ENCODE measurements around the gene LYRM1. TPM values are rescaled to one million over a fixed set of nuclear protein-coding genes. Genes with fewer than 3 reads are reported as not detected.

LYRM1 gene
- total RNA-seq, 4 donors from 2014 or later: 37.1 to 106 (median 61.9) TPM

DNA sequence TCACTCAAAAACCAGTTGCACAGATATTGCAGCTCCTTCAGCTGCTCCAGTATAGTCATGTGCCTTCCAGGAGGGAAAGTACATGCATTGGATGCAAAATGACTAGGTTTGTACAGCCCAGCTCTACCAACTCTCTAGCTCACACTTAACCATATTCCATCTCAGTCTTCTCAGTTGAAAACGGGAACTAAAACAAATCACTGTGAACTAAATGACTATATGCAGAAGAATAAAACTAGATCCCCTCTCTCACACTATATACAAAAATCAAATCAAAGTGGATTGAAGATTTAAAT is 25.3 kb upstream of the LYRM1 start:
- TF ChIP-seq, protein P1, sequence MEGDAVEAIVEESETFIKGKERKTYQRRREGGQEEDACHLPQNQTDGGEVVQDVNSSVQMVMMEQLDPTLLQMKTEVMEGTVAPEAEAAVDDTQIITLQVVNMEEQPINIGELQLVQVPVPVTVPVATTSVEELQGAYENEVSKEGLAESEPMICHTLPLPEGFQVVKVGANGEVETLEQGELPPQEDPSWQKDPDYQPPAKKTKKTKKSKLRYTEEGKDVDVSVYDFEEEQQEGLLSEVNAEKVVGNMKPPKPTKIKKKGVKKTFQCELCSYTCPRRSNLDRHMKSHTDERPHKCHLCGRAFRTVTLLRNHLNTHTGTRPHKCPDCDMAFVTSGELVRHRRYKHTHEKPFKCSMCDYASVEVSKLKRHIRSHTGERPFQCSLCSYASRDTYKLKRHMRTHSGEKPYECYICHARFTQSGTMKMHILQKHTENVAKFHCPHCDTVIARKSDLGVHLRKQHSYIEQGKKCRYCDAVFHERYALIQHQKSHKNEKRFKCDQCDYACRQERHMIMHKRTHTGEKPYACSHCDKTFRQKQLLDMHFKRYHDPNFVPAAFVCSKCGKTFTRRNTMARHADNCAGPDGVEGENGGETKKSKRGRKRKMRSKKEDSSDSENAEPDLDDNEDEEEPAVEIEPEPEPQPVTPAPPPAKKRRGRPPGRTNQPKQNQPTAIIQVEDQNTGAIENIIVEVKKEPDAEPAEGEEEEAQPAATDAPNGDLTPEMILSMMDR (IDR thresholded peaks at IDR 0.05; ENCODE audit: low read depth): no peak

DNA sequence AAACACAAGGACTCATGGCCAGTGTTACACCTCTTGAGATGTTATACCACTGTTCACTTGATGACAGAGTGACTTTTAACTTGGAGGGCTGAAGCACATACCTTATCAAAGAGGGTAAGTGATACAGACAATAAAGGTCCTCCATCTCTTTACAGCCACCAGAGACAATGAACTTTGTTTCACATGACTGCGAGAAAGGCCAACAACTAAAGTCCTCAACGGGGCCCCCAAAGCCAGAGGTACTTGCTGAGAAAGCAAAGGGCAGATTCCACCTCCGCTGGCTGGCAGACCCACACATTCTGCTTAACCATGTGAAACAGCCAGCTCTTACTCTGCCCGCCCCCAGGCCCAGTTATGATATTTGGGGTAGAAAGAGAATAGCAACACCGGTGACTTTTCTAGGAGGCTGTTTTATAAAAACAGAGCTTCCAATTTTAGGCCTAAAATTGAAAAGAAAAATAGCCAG is 21.9 kb upstream of the LYRM1 start:
- TF ChIP-seq, protein P1 (IDR thresholded peaks at IDR 0.05; ENCODE audit: low read depth): no peak

DNA sequence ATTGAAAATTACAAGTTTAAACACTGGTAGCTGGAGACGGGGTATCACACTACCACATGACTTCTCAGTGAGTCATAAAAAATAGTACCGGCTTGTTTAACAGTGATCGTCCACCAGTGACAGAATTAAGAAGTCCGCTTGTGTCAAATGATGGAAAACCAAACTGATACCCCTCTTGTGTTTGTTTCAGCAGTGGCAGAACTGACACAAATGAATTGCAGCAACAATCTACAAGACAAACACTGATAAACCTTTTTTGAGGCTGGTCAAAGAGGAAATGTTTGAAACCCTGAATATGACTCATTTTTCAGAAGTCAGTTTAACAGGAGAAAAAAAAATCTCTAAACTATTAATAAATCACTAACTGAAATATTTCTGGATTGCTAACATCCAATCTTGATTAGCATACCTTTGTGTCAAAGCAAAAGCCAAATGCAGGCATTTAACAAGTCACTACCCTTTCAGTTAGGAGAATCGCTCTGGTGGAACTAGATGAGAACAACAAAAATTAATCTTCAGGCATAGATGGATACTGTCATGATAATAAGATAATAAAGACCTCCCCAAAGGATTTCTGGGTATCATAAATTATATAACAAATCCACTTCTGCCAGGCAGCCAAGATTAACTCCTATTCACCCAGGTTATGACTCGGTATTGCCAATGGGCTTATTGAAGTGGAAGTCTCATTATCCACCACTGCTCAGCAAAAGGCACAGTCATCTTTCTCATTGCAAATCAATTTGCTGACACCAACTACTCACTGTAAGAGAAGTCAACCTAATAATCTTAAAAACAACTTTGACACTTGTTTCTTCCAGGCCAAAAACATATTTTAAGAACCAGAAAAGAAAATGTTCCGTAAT is 21.2 kb upstream of the LYRM1 start:
- TF ChIP-seq, protein P1 (IDR thresholded peaks at IDR 0.05; ENCODE audit: low read depth): no peak

DNA sequence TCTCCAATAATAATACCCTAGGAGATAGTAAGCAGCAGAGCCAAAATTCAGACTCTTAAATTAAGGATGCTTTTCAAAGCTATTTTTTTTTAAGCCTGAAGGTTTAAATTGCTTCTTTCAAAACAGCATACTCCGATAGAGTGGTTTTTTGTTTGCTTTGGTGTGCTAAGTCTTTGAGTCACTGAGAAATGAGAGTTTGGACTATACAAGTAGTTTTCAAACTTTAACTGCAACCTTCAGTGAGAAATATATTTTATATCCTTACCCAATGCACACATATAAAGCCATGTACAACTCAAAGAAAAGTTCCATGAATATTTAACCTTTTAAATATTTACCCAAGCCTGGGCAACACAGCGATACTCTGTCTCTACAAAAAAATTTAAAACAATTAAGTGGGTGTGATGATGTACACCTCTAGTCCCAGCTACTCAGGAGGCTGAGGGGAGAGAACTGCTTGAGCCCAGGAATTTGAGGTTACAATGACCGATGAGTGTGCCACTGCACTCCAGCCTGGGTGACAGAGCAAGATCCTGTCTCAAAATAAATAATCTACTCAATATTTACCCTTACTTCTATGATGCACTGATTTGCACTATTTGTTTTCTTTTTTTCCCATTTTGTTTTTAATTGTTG is 19.6 kb upstream of the LYRM1 start:
- TF ChIP-seq, protein P1 (IDR thresholded peaks at IDR 0.05; ENCODE audit: low read depth): no peak

DNA sequence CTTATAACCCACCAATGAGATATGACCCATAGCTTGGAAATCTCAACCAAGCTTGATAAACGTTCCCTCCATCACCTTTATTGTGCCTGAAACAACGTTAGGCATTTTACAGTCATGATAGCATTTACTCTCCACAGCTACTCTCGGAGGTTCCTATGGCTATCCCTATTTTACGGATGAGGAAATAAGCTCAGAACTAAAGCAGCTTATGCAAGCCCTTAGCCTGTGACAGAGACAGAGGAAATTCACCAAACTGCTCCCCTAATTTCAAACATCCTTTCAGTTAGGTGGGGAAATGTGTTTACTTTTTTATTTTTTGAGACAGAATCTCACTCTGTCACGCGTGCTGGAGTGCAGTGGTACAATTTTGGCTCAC is 19.1 kb upstream of the LYRM1 start:
- TF ChIP-seq, protein P1 (IDR thresholded peaks at IDR 0.05; ENCODE audit: low read depth): no peak

DNA sequence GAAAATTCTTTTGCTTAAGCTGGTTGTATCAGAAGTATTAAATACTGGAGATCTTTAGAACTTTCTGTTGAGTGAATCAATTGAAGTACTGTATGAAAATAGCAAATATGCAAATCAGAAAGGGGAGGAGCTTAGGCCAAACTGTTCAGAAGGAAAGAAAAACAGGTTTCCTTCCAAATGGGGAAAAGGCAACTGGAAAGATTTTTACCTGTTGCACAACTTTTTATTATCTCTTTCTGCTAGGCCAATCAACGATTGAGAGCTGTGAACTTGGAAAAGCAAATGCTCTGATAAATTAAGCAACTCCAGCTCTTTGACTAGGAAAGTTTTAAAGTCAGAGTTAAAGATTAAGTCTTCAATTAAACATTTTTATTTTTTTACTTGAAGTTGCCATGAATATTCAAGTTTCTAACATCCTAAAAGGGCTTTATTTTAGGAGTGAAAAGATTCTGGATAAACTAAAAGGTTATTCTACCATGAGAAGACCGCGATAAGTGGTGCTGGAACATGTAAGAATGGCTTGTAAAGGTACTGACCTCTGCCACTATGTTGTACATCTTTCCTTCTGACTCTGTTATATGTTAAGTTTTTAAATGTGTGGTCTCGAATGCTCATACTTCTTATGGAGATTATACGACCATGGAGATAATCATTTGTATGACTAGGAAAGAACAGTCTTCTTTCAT is 16.9 kb upstream of the LYRM1 start:
- TF ChIP-seq, protein P1 (IDR thresholded peaks at IDR 0.05; ENCODE audit: low read depth): no peak

DNA sequence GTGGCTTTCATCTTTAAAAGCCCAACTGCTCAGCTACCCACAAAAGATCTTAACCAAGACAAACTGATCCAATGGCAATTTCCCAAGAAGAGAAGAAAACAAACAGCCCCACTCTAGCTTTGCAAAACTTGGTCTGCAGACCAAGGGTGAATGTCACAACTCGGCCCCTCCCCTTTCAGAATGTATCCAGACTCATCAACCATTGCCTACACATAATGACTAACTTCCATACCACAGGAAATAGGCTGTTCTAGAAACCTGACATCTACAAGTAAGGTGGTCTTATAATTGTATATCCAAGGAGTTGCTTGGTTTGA is 16.4 kb upstream of the LYRM1 start:
- TF ChIP-seq, protein P1 (IDR thresholded peaks at IDR 0.05; ENCODE audit: low read depth): no peak

All from subcutaneous adipose tissue (tissue), 4 donors.